Astrocyte (in vitro differentiated cells and primary cell): Measurements from ENCODE around the gene CPA5.

Experiments
- EZH2 ChIP-seq: IDR thresholded peaks from 2 replicates; pipeline ENCODE4 v1.6.1; 2012; ENCODE audit warnings: mild to moderate bottlenecking, low read length, inconsistent platforms; ENCODE audit not compliant: insufficient read depth
- TF ChIP-seq, protein P1 (sequence below): IDR thresholded peaks from 2 replicates; pipeline ENCODE4 v1.5.1; 2011; ENCODE audit warnings: low read depth, mild to moderate bottlenecking, inconsistent platforms, low read length, moderate library complexity; ENCODE audit not compliant: insufficient read depth

DNA sequence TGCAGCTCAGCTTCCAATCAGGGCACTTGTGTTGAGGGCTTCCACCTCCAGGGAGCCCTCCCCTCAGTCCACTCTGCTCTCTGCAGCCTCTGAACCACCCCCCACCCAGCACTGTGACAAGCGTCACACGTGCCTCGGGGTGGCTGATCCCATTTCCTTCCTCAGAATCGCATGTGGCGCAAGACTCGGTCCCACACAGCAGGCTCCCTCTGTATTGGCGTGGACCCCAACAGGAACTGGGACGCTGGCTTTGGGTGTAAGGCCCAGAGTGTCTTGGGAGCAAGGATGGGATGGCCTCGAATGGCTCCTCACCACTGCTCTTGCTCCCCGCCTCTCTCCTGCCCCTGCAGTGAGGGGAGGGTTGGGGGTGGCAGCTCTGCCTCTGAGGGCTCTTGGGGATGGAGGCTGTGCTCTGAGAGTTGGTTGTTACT is 39.8 kb downstream of the CPA5 start:
- TF ChIP-seq, protein P1, sequence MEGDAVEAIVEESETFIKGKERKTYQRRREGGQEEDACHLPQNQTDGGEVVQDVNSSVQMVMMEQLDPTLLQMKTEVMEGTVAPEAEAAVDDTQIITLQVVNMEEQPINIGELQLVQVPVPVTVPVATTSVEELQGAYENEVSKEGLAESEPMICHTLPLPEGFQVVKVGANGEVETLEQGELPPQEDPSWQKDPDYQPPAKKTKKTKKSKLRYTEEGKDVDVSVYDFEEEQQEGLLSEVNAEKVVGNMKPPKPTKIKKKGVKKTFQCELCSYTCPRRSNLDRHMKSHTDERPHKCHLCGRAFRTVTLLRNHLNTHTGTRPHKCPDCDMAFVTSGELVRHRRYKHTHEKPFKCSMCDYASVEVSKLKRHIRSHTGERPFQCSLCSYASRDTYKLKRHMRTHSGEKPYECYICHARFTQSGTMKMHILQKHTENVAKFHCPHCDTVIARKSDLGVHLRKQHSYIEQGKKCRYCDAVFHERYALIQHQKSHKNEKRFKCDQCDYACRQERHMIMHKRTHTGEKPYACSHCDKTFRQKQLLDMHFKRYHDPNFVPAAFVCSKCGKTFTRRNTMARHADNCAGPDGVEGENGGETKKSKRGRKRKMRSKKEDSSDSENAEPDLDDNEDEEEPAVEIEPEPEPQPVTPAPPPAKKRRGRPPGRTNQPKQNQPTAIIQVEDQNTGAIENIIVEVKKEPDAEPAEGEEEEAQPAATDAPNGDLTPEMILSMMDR = no peak
- TF ChIP-seq EZH2 = no peak
